HepG2 (cell line): ENCODE data around the gene ACSS2. TPM values are rescaled to one million over a fixed set of nuclear protein-coding genes. Genes with fewer than 3 reads are reported as not detected.
A peak's percentile ranks its signal among the peaks of the same experiment; 100 is the strongest.

Source experiments
- ATAD3A ChIP-seq: sonication (generic); formaldehyde crosslinking; IDR thresholded peaks from 2 replicates; pipeline ENCODE4 v1.4.0; 2020; ENCODE audit warnings: missing genetic modification reagents
- MIER3 ChIP-seq: IDR thresholded peaks from 2 replicates; pipeline ENCODE4 v1.6.1; 2016; ENCODE audit warnings: missing compliant biosample characterization, borderline replicate concordance
- MYNN ChIP-seq: sonication (generic); formaldehyde crosslinking; IDR thresholded peaks from 2 replicates; pipeline ENCODE4 v1.4.0; 2020; ENCODE audit warnings: mild to moderate bottlenecking, low read depth, missing genetic modification reagents
- SIN3B ChIP-seq: fragments of 150-350 bp; IDR thresholded peaks from 2 replicates; pipeline ENCODE4 v1.6.1; 2014; ENCODE audit warnings: low read length
- SRSF9 ChIP-seq: fragments of 200-400 bp; formaldehyde crosslinking; IDR thresholded peaks from 2 replicates; pipeline ENCODE4 v1.6.1; 2018; ENCODE audit warnings: borderline replicate concordance, mild to moderate bottlenecking, low read depth, low read length; ENCODE audit not compliant: insufficient read depth, poor library complexity, severe bottlenecking
- XBP1 ChIP-seq: sonication (generic); formaldehyde crosslinking; IDR thresholded peaks from 2 replicates; pipeline ENCODE4 v1.5.0; 2020; ENCODE audit warnings: missing genetic modification reagents
- ZBTB42 ChIP-seq: sonication (generic); formaldehyde crosslinking; IDR thresholded peaks from 2 replicates; pipeline ENCODE4 v1.5.0; 2020; ENCODE audit warnings: mild to moderate bottlenecking, missing genetic modification reagents
- ZKSCAN8 ChIP-seq: IDR thresholded peaks from 2 replicates; pipeline ENCODE4 v1.6.1; 2016; ENCODE audit warnings: borderline replicate concordance, missing genetic modification reagents, missing compliant biosample characterization
- ZNF430 ChIP-seq: sonication (generic); formaldehyde crosslinking; IDR thresholded peaks from 2 replicates; pipeline ENCODE4 v1.9.0; 2021; ENCODE audit warnings: mild to moderate bottlenecking, missing genetic modification reagents
- ZNF607 ChIP-seq: sonication (generic); formaldehyde crosslinking; IDR thresholded peaks from 2 replicates; pipeline ENCODE4 v1.5.1; 2020; ENCODE audit warnings: missing genetic modification reagents, mild to moderate bottlenecking, borderline replicate concordance
- ZNF616 ChIP-seq: sonication (generic); formaldehyde crosslinking; IDR thresholded peaks from 2 replicates; pipeline ENCODE4 v1.5.0; 2020; ENCODE audit warnings: low read depth, mild to moderate bottlenecking, missing genetic modification reagents
- ZNF792 ChIP-seq: IDR thresholded peaks from 2 replicates; pipeline ENCODE4 v1.6.1; 2016
- ZSCAN31 ChIP-seq: sonication (generic); formaldehyde crosslinking; IDR thresholded peaks from 2 replicates; pipeline ENCODE4 v1.5.0; 2020; ENCODE audit warnings: low read depth, mild to moderate bottlenecking, missing genetic modification reagents
- polyA plus RNA-seq, 8 experiments: library from polyadenylated mRNA; depleted of rRNA in 3 of 8; stranded (reverse) in 7 of 8; unstranded in 1 of 8; fragments of >200 nt; fragmentation: Illumina TruSeq in 4 of 8; extraction: Trizol in 4 of 8; gene quantifications; 2 replicates each; pipeline versions ENCODE4 v1.2.1 to v1.2.3, GENCODE V29; 2011 to 2016; ENCODE audit warnings: low read depth in 4 of 8, missing spikeins in 1 of 8, mixed read lengths in 1 of 8; ENCODE audit not compliant: insufficient read depth in 1 of 8
- total RNA-seq, 5 experiments: library from RNA; depleted of rRNA; stranded (reverse); fragments of >200 nt; fragmentation: Illumina TruSeq; extraction: Trizol; gene quantifications; 2 replicates each; pipeline ENCODE4 v1.2.3, GENCODE V29; 2016; ENCODE audit warnings: low read depth in 1 of 5
- TF ChIP-seq, protein P1 (sequence below): IDR thresholded peaks from 2 replicates; pipeline ENCODE4 v1.6.1; 2016
- TF ChIP-seq, protein P2 (sequence below): sonication (generic); formaldehyde crosslinking; IDR thresholded peaks from 2 replicates; pipeline ENCODE4 v1.4.0; 2020; ENCODE audit warnings: low read depth, missing genetic modification reagents
- TF ChIP-seq, protein P3 (sequence below): fragments of 450-650 bp; IDR thresholded peaks from 2 replicates; pipeline ENCODE4 v1.6.1; 2016
- TF ChIP-seq, protein P4 (sequence below): sonication (generic); formaldehyde crosslinking; IDR thresholded peaks from 2 replicates; pipeline ENCODE4 v1.8.0; 2022; ENCODE audit warnings: mild to moderate bottlenecking, missing genetic modification reagents, moderate library complexity
- TF ChIP-seq, protein P5 (sequence below): sonication (generic); formaldehyde crosslinking; IDR thresholded peaks from 2 replicates; pipeline ENCODE4 v1.5.0; 2020; ENCODE audit warnings: missing genetic modification reagents, mild to moderate bottlenecking, borderline replicate concordance

Gene ACSS2
- total and polyA plus RNA-seq, 2 of the 13 experiments (the other 11 are each of a cell fraction or from before 2014, with no cell fraction given) = 72.8 to 89.7 TPM

DNA sequence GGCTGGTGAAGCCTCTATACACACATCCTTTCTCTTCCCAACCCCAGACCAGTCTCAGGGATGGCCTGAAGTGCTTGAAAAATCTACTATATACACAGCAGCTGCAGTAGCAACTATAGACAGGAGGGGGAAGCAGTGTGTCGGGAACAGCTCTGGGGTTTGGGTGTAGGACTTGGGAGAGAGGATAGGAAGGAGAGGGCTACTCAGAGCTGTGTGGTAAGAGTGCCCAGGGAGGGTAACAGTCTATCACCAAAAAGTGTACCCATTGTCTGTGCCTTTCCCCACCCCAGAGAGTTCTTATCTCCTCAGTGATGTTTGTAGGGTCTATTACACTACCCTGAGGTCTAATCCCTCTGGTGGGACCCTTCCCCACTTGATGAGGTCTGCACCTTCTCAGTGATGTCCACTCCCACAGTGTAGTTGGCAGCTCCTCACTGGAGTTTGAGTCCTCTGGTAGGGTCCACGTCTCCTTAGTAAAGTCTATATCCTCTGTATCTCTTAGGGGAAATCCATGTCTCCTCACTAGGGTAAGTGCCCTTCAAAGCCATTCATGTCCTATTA lies 2.2 kb upstream of the ACSS2 start (continued):
- TF ChIP-seq, protein P1, sequence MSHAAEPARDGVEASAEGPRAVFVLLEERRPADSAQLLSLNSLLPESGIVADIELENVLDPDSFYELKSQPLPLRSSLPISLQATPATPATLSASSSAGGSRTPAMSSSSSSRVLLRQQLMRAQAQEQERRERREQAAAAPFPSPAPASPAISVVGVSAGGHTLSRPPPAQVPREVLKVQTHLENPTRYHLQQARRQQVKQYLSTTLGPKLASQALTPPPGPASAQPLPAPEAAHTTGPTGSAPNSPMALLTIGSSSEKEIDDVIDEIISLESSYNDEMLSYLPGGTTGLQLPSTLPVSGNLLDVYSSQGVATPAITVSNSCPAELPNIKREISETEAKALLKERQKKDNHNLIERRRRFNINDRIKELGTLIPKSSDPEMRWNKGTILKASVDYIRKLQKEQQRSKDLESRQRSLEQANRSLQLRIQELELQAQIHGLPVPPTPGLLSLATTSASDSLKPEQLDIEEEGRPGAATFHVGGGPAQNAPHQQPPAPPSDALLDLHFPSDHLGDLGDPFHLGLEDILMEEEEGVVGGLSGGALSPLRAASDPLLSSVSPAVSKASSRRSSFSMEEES (CRISPR knock-in tag) = no peak
- TF ChIP-seq SIN3B (peak; percentile 70; the same call in 1 of the 2 replicates), ZSCAN31 (CRISPR knock-in tag) (no peak), ZNF792 (no peak), XBP1 (CRISPR knock-in tag) (no peak), ZNF430 (CRISPR knock-in tag) (no peak), MYNN (CRISPR knock-in tag) (no peak), SRSF9 (no peak), ZNF616 (no peak), ZBTB42 (CRISPR knock-in tag) (0 out of 2 replicates have a peak, but pooled peaks have one; percentile 19), MIER3 (CRISPR knock-in tag) (peak; percentile 76; the same call in 1 of the 2 replicates), ZNF607 (CRISPR knock-in tag) (no peak; the same call in 1 of the 2 replicates), ATAD3A (CRISPR knock-in tag) (no peak), ZKSCAN8 (peak; percentile 53; the same call in 1 of the 2 replicates)
- TF ChIP-seq, protein P2, sequence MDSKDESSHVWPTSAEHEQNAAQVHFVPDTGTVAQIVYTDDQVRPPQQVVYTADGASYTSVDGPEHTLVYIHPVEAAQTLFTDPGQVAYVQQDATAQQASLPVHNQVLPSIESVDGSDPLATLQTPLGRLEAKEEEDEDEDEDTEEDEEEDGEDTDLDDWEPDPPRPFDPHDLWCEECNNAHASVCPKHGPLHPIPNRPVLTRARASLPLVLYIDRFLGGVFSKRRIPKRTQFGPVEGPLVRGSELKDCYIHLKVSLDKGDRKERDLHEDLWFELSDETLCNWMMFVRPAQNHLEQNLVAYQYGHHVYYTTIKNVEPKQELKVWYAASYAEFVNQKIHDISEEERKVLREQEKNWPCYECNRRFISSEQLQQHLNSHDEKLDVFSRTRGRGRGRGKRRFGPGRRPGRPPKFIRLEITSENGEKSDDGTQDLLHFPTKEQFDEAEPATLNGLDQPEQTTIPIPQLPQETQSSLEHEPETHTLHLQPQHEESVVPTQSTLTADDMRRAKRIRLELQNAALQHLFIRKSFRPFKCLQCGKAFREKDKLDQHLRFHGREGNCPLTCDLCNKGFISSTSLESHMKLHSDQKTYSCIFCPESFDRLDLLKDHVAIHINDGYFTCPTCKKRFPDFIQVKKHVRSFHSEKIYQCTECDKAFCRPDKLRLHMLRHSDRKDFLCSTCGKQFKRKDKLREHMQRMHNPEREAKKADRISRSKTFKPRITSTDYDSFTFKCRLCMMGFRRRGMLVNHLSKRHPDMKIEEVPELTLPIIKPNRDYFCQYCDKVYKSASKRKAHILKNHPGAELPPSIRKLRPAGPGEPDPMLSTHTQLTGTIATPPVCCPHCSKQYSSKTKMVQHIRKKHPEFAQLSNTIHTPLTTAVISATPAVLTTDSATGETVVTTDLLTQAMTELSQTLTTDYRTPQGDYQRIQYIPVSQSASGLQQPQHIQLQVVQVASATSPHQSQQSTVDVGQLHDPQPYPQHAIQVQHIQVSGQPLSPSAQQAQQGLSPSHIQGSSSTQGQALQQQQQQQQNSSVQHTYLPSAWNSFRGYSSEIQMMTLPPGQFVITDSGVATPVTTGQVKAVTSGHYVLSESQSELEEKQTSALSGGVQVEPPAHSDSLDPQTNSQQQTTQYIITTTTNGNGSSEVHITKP (CRISPR knock-in tag) = no peak
- TF ChIP-seq, protein P3, sequence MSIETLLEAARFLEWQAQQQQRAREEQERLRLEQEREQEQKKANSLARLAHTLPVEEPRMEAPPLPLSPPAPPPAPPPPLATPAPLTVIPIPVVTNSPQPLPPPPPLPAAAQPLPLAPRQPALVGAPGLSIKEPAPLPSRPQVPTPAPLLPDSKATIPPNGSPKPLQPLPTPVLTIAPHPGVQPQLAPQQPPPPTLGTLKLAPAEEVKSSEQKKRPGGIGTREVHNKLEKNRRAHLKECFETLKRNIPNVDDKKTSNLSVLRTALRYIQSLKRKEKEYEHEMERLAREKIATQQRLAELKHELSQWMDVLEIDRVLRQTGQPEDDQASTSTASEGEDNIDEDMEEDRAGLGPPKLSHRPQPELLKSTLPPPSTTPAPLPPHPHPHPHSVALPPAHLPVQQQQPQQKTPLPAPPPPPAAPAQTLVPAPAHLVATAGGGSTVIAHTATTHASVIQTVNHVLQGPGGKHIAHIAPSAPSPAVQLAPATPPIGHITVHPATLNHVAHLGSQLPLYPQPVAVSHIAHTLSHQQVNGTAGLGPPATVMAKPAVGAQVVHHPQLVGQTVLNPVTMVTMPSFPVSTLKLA = no peak
- TF ChIP-seq, protein P4, sequence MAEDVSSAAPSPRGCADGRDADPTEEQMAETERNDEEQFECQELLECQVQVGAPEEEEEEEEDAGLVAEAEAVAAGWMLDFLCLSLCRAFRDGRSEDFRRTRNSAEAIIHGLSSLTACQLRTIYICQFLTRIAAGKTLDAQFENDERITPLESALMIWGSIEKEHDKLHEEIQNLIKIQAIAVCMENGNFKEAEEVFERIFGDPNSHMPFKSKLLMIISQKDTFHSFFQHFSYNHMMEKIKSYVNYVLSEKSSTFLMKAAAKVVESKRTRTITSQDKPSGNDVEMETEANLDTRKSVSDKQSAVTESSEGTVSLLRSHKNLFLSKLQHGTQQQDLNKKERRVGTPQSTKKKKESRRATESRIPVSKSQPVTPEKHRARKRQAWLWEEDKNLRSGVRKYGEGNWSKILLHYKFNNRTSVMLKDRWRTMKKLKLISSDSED (CRISPR knock-in tag) = no peak
- TF ChIP-seq, protein P5, sequence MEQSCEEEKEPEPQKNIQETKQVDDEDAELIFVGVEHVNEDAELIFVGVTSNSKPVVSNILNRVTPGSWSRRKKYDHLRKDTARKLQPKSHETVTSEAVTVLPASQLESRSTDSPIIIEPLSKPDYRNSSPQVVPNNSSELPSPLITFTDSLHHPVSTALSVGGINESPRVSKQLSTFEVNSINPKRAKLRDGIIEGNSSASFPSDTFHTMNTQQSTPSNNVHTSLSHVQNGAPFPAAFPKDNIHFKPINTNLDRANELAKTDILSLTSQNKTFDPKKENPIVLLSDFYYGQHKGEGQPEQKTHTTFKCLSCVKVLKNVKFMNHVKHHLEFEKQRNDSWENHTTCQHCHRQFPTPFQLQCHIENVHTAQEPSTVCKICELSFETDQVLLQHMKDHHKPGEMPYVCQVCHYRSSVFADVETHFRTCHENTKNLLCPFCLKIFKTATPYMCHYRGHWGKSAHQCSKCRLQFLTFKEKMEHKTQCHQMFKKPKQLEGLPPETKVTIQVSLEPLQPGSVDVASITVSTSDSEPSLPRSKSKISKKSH (CRISPR knock-in tag) = no peak
